ENCODE measurements around the gene RAD1.

RAD1 gene

GRCh38 chr5:34863946-34864345 is 51.4 kb downstream of the RAD1 start:
- peak in 2 of 4 experiments; percentile 16 to 38 for DNase-seq

GRCh38 chr5:34859253-34859652 is 56.1 kb downstream of the RAD1 start:
- DNase-seq, result no peak

GRCh38 chr5:34858790-34859189 is 56.5 kb downstream of the RAD1 start:
- DNase-seq, result no peak

- DNase-seq, result no peak
Observed at GRCh38 chr5:34857894-34858293, 57.4 kb downstream of the RAD1 start.

- no peak for DNase-seq
Observed at GRCh38 chr5:34857161-34857560, 58.1 kb downstream of the RAD1 start.

All from suppressor macrophage (primary cell).